WTC11 (cell line): ENCODE results near the gene FOXP1.

Experiments
- ELF4 ChIP-seq: sonication (generic); formaldehyde crosslinking; IDR thresholded peaks from 2 replicates; pipeline ENCODE4 v1.8.1; 2022; ENCODE audit warnings: low read depth, mild to moderate bottlenecking, moderate library complexity, missing genetic modification reagents
- ERG ChIP-seq: fragments of 250-450 bp; sonication (Bioruptor Pico); IDR thresholded peaks from 2 replicates; pipeline ENCODE4 v1.8.0; 2021; ENCODE audit warnings: mild to moderate bottlenecking
- ESRRA ChIP-seq: sonication (generic); formaldehyde crosslinking; IDR thresholded peaks from 2 replicates; pipeline ENCODE4 v1.8.1; 2022; ENCODE audit warnings: mild to moderate bottlenecking, missing genetic modification reagents, borderline replicate concordance
- ETV6 ChIP-seq: sonication (generic); formaldehyde crosslinking; IDR thresholded peaks from 2 replicates; pipeline ENCODE4 v1.8.1; 2022; ENCODE audit warnings: mild to moderate bottlenecking, missing genetic modification reagents
- NFYB ChIP-seq: sonication (generic); formaldehyde crosslinking; conservative IDR thresholded peaks from 2 replicates; pipeline ENCODE4 v1.8.0; 2022; ENCODE audit warnings: low read depth, missing genetic modification reagents
- NR3C1 ChIP-seq: sonication (generic); formaldehyde crosslinking; conservative IDR thresholded peaks from 2 replicates; pipeline ENCODE4 v1.8.1; 2023; ENCODE audit warnings: low read depth, mild to moderate bottlenecking, missing genetic modification reagents
- PRDM15 ChIP-seq: sonication (generic); formaldehyde crosslinking; IDR thresholded peaks from 2 replicates; pipeline ENCODE4 v1.8.0; 2022; ENCODE audit warnings: missing genetic modification reagents
- PREB ChIP-seq: sonication (generic); formaldehyde crosslinking; IDR thresholded peaks from 2 replicates; pipeline ENCODE4 v1.8.1; 2022; ENCODE audit warnings: mild to moderate bottlenecking, missing genetic modification reagents, moderate library complexity, borderline replicate concordance
- TEAD4 ChIP-seq: sonication (generic); formaldehyde crosslinking; IDR thresholded peaks from 2 replicates; pipeline ENCODE4 v1.8.0; 2022; ENCODE audit warnings: mild to moderate bottlenecking, missing genetic modification reagents
- TF ChIP-seq, protein P1 (sequence below): fragments of 200-600 bp; IDR thresholded peaks from 2 replicates; pipeline ENCODE4 v1.8.0; 2022; ENCODE audit warnings: antibody characterized with exemption
- TF ChIP-seq, protein P2 (sequence below): sonication (generic); formaldehyde crosslinking; IDR thresholded peaks from 2 replicates; pipeline ENCODE4 v1.8.0; 2023; ENCODE audit warnings: missing genetic modification reagents, mild to moderate bottlenecking, borderline replicate concordance

DNA sequence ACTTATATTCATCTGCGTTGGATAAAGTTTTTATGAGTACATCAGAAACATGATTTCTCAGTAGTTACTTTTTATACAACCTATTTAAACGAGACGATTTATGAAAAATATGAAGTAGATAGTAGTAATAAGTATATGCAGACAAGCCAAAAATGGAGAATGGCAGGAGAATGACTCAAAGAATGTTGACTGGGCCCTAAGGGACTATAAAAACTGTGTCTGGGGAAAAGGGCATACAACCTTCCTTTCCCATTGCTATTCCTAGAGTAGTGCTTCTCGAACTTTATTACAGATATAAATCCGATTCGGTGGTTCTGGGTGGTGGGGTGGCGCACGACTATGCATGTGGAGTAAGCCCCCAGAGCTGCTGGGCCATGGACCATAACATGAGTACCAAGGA, 558.5 kb downstream of the FOXP1 start:
- TF ChIP-seq, protein P1, sequence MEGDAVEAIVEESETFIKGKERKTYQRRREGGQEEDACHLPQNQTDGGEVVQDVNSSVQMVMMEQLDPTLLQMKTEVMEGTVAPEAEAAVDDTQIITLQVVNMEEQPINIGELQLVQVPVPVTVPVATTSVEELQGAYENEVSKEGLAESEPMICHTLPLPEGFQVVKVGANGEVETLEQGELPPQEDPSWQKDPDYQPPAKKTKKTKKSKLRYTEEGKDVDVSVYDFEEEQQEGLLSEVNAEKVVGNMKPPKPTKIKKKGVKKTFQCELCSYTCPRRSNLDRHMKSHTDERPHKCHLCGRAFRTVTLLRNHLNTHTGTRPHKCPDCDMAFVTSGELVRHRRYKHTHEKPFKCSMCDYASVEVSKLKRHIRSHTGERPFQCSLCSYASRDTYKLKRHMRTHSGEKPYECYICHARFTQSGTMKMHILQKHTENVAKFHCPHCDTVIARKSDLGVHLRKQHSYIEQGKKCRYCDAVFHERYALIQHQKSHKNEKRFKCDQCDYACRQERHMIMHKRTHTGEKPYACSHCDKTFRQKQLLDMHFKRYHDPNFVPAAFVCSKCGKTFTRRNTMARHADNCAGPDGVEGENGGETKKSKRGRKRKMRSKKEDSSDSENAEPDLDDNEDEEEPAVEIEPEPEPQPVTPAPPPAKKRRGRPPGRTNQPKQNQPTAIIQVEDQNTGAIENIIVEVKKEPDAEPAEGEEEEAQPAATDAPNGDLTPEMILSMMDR = no peak
- TF ChIP-seq TEAD4 (CRISPR knock-in tag) = no peak
- TF ChIP-seq PRDM15 (CRISPR knock-in tag) = no peak
- TF ChIP-seq, protein P2, sequence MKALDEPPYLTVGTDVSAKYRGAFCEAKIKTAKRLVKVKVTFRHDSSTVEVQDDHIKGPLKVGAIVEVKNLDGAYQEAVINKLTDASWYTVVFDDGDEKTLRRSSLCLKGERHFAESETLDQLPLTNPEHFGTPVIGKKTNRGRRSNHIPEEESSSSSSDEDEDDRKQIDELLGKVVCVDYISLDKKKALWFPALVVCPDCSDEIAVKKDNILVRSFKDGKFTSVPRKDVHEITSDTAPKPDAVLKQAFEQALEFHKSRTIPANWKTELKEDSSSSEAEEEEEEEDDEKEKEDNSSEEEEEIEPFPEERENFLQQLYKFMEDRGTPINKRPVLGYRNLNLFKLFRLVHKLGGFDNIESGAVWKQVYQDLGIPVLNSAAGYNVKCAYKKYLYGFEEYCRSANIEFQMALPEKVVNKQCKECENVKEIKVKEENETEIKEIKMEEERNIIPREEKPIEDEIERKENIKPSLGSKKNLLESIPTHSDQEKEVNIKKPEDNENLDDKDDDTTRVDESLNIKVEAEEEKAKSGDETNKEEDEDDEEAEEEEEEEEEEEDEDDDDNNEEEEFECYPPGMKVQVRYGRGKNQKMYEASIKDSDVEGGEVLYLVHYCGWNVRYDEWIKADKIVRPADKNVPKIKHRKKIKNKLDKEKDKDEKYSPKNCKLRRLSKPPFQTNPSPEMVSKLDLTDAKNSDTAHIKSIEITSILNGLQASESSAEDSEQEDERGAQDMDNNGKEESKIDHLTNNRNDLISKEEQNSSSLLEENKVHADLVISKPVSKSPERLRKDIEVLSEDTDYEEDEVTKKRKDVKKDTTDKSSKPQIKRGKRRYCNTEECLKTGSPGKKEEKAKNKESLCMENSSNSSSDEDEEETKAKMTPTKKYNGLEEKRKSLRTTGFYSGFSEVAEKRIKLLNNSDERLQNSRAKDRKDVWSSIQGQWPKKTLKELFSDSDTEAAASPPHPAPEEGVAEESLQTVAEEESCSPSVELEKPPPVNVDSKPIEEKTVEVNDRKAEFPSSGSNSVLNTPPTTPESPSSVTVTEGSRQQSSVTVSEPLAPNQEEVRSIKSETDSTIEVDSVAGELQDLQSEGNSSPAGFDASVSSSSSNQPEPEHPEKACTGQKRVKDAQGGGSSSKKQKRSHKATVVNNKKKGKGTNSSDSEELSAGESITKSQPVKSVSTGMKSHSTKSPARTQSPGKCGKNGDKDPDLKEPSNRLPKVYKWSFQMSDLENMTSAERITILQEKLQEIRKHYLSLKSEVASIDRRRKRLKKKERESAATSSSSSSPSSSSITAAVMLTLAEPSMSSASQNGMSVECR (CRISPR knock-in tag) = no peak
- no peak for TF ChIP-seq NR3C1 (CRISPR knock-in tag)
- TF ChIP-seq ELF4 = no peak
- TF ChIP-seq NFYB (CRISPR knock-in tag) = no peak
- no peak for TF ChIP-seq ETV6 (CRISPR knock-in tag)
- TF ChIP-seq PREB = no peak
- TF ChIP-seq ESRRA = no peak
- no peak for TF ChIP-seq ERG (CRISPR knock-in tag)
